IMR-90 (cell line): ENCODE results near the gene TTYH3. TPM values are rescaled to one million over a fixed set of nuclear protein-coding genes. Genes with fewer than 3 reads are reported as not detected.
A peak's percentile ranks its signal among the peaks of the same experiment; 100 is the strongest.

ENCODE experiments used
- ATAC-seq: fragments of 200-7000 bp; cut with Tn5 transposase; 2 replicates; pipeline ENCODE4 v1.9.1; 2020; ENCODE audit warnings: low read depth, mild to moderate bottlenecking, moderate library complexity
- BruUV-seq: library from RNA; stranded (reverse); fragments of 400-500 nt; replicated peaks from 2 replicates; lab custom pipeline; 2021; lab: Mats Ljungman, UMichigan
- CTCF ChIA-PET: fragments of 300-600 bp; formaldehyde crosslinking; extraction: SDS; loops from one replicate; lab custom pipeline; 2021; ENCODE audit warnings: antibody characterized with exemption; lab: Yijun Ruan, JAX
- POLR2A ChIA-PET: fragments of 300-600 bp; sonication (Branson Sonifier 250); formaldehyde crosslinking; loops from one replicate; lab custom pipeline; 2022; ENCODE audit warnings: antibody characterized with exemption; ENCODE audit not compliant: unreplicated experiment; lab: Charles Lee
- DNase-seq: peaks from one replicate; pipeline ENCODE4 v3.0.0; 2013
- H2AFZ ChIP-seq: replicated peaks from 2 replicates; pipeline ENCODE3; 2013; ENCODE audit warnings: low read length, mild to moderate bottlenecking; ENCODE audit not compliant: poor library complexity
- H2AK5ac ChIP-seq: 2 replicates; pipeline ENCODE4 v1.6.1; 2013; ENCODE audit warnings: low read depth, low read length, inconsistent platforms
- H2AK9ac ChIP-seq: replicated peaks from 2 replicates; pipeline ENCODE3; 2013; ENCODE audit warnings: mild to moderate bottlenecking, low read depth, low read length, moderate library complexity; ENCODE audit not compliant: poor library complexity
- H2BK120ac ChIP-seq: 2 replicates; pipeline ENCODE4 v1.6.1; 2013; ENCODE audit warnings: low read depth, low read length, inconsistent platforms
- H2BK15ac ChIP-seq: 3 replicates; pipeline ENCODE4 v1.6.1; 2013; ENCODE audit warnings: low read depth, low read length, inconsistent platforms
- H2BK20ac ChIP-seq: 2 replicates; pipeline ENCODE4 v1.6.1; 2013; ENCODE audit warnings: low read depth, mild to moderate bottlenecking, inconsistent platforms, low read length, moderate library complexity
- H2BK5ac ChIP-seq: 2 replicates; pipeline ENCODE4 v1.6.1; 2013; ENCODE audit warnings: mild to moderate bottlenecking, low read depth, low read length, inconsistent platforms; ENCODE audit not compliant: poor library complexity, severe bottlenecking
- H3K14ac ChIP-seq: replicated peaks from 2 replicates; pipeline ENCODE4 v1.6.1; 2013; ENCODE audit warnings: low read depth, low read length, inconsistent platforms
- H3K18ac ChIP-seq: 2 replicates; pipeline ENCODE4 v1.6.1; 2013; ENCODE audit warnings: low read depth, low read length, control low read depth
- H3K23ac ChIP-seq: 2 replicates; pipeline ENCODE4 v1.6.1; 2013; ENCODE audit warnings: low read depth, low read length, inconsistent platforms
- H3K27ac ChIP-seq: 2 replicates; pipeline ENCODE4 v1.5.1; 2013; ENCODE audit warnings: mild to moderate bottlenecking, control low read depth, low read length; ENCODE audit not compliant: insufficient read depth
- H3K27me3 ChIP-seq: 2 replicates; pipeline ENCODE4 v1.6.1; 2013; ENCODE audit warnings: low read length; ENCODE audit not compliant: control insufficient read depth, insufficient read depth
- H3K36me3 ChIP-seq: 2 replicates; pipeline ENCODE4 v1.6.1; 2013; ENCODE audit warnings: low read length, mixed read lengths; ENCODE audit not compliant: control insufficient read depth, insufficient read depth
- H3K4ac ChIP-seq: 2 replicates; pipeline ENCODE4 v1.6.1; 2013; ENCODE audit warnings: low read depth, low read length, inconsistent platforms
- H3K4me1 ChIP-seq: 2 replicates; pipeline ENCODE4 v1.6.1; 2013; ENCODE audit warnings: low read length, mixed read lengths; ENCODE audit not compliant: control insufficient read depth, insufficient read depth
- H3K4me2 ChIP-seq: 2 replicates; pipeline ENCODE4 v1.6.1; 2013; ENCODE audit warnings: low read depth, mild to moderate bottlenecking, control low read depth, low read length, moderate library complexity
- H3K4me3 ChIP-seq: 2 replicates; pipeline ENCODE4 v1.5.1; 2013; ENCODE audit warnings: low read depth, mild to moderate bottlenecking, control low read depth, low read length, moderate library complexity; ENCODE audit not compliant: insufficient read depth
- H3K56ac ChIP-seq: 2 replicates; pipeline ENCODE4 v1.6.1; 2013; ENCODE audit warnings: low read length, inconsistent platforms; ENCODE audit not compliant: insufficient read depth; ENCODE audit errors: extremely low read depth
- H3K79me1 ChIP-seq, 2 experiments: 2 replicates each; pipeline ENCODE4 v1.6.1; 2013; ENCODE audit warnings: low read length in 2 of 2, inconsistent platforms in 1 of 2, low read depth in 1 of 2
- H3K9ac ChIP-seq: 2 replicates; pipeline ENCODE4 v1.6.1; 2013; ENCODE audit warnings: low read depth, low read length, control low read depth
- H3K9me1 ChIP-seq: 2 replicates; pipeline ENCODE4 v1.6.1; 2013; ENCODE audit warnings: low read length, inconsistent platforms; ENCODE audit not compliant: insufficient read depth
- H3K9me3 ChIP-seq: 2 replicates; pipeline ENCODE4 v1.6.1; 2013; ENCODE audit warnings: low read length; ENCODE audit not compliant: control insufficient read depth, insufficient read depth
- H4K20me1 ChIP-seq: 2 replicates; pipeline ENCODE4 v1.6.1; 2013; ENCODE audit warnings: low read length, inconsistent platforms; ENCODE audit not compliant: insufficient read depth
- H4K5ac ChIP-seq: 2 replicates; pipeline ENCODE4 v1.6.1; 2013; ENCODE audit warnings: mild to moderate bottlenecking, low read depth, low read length, control low read depth
- H4K8ac ChIP-seq, 2 experiments: 2 replicates each; pipeline ENCODE4 v1.6.1; 2013; ENCODE audit warnings: low read depth in 2 of 2, low read length in 2 of 2, control low read depth in 1 of 2, inconsistent platforms in 1 of 2
- H4K91ac ChIP-seq: 2 replicates; pipeline ENCODE4 v1.6.1; 2013; ENCODE audit warnings: low read depth, low read length, inconsistent platforms; ENCODE audit not compliant: insufficient read depth
- BHLHE40 ChIP-seq: fragments of 150-350 bp; IDR thresholded peaks from 2 replicates; pipeline ENCODE4 v1.6.1; 2016; ENCODE audit warnings: mild to moderate bottlenecking, low read depth, low read length
- CTCF ChIP-seq: conservative IDR thresholded peaks from 2 replicates; pipeline ENCODE4 v1.5.1; 2012; ENCODE audit warnings: mild to moderate bottlenecking, low read depth, low read length, improper control_type of control experiment
- ELK1 ChIP-seq: fragments of 150-350 bp; IDR thresholded peaks from 2 replicates; pipeline ENCODE4 v1.6.1; 2016; ENCODE audit warnings: low read depth, mild to moderate bottlenecking, low read length, moderate library complexity, borderline replicate concordance
- MAFK ChIP-seq: IDR thresholded peaks from 2 replicates; pipeline ENCODE4 v1.6.1; 2012; ENCODE audit warnings: low read depth, low read length, improper control_type of control experiment
- NFE2L2 ChIP-seq: fragments of 150-350 bp; IDR thresholded peaks from 2 replicates; pipeline ENCODE4 v1.6.1; 2016; ENCODE audit warnings: low read depth, mild to moderate bottlenecking, low read length
- RFX5 ChIP-seq: IDR thresholded peaks from 2 replicates; pipeline ENCODE4 v1.8.0; 2012; ENCODE audit warnings: low read depth, mild to moderate bottlenecking, low read length, moderate library complexity
- SMC3 ChIP-seq: fragments of 150-350 bp; IDR thresholded peaks from 2 replicates; pipeline ENCODE4 v1.6.1; 2016; ENCODE audit warnings: low read depth, mild to moderate bottlenecking, antibody characterized with exemption, low read length, moderate library complexity
- USF2 ChIP-seq: fragments of 150-350 bp; IDR thresholded peaks from 2 replicates; pipeline ENCODE4 v1.6.1; 2017; ENCODE audit warnings: mild to moderate bottlenecking, antibody characterized with exemption, low read length, low read depth
- WGBS, 2 experiments: methylation state at CpG; one replicate each; pipeline versions ENCODE4 v1.1.5 to v1.1.7; 2013; ENCODE audit warnings: missing lambda C conversion rate in 2 of 2; ENCODE audit not compliant: insufficient read length in 1 of 2; ENCODE audit errors: extremely low coverage in 2 of 2; 5-methylcytosine and 5-hydroxymethylcytosine counted together
- dilution Hi-C: fragments of 300-500 bp; cut with HindIII; formaldehyde crosslinking; loops from one replicate; pipeline ENCODE4 v1.14.3; 2018; ENCODE audit warnings: low sequenced_read_pairs; ENCODE audit not compliant: unreplicated experiment
- in situ Hi-C: fragments of 300-500 bp; cut with MboI; formaldehyde crosslinking; loops from 3 replicates; pipeline ENCODE4 v1.14.3; 2019; ENCODE audit warnings: low sequenced_read_pairs, inconsistent platforms, mixed read lengths
- intact Hi-C: fragments of 100-400 bp; cut with micrococcal nuclease; formaldehyde crosslinking; loops from 2 replicates; pipeline ENCODE4 v1.10.0; 2022
- polyA plus RNA-seq, 3 experiments: library from polyadenylated mRNA; depleted of rRNA; stranded (reverse); fragments of >200 nt; gene quantifications; 2 replicates each; pipeline ENCODE4 v1.2.3, GENCODE V29; 2012; ENCODE audit warnings: low replicate concordance in 1 of 3
- total RNA-seq: library from RNA; depleted of rRNA; stranded (reverse); fragments of >200 nt; gene quantifications from 2 replicates; pipeline ENCODE4 v1.2.3, GENCODE V29; 2012

TTYH3 gene
- total and polyA plus RNA-seq, 2 of the 4 experiments (the other 2 are of a cell fraction): 5.6 to 82.6 TPM

GRCh38 chr7:2707481-2707880 is 75.7 kb downstream of the TTYH3 start:
- no peak overlapping the region for H3K23ac ChIP-seq
- WGBS, 2 experiments: 81% methylated on average over 3 of the region's 8 CpGs; no CpG with 5 or more reads in 1 of the 2 experiments
- H3K4me3 ChIP-seq: no peak overlapping the region
- no peak overlapping the region for H4K5ac ChIP-seq
- H3K9ac ChIP-seq: no peak overlapping the region
- in situ Hi-C loops (no loop called here), intact Hi-C loops (no loop called here), dilution Hi-C loops (no loop called here)
- no peak overlapping the region for H4K8ac ChIP-seq
- no peak overlapping the region for H2BK15ac ChIP-seq
- CTCF ChIA-PET: interaction anchor here (1.0 kb wide), 1 partner anchor 140 kb away, joined by 4 read pairs; no protein-coding TSS in a partner anchor
- H3K79me1 ChIP-seq: no peaks in the 10 kb centered on the region
- H2AK5ac ChIP-seq: no peak overlapping the region
- H2BK5ac ChIP-seq: no peak overlapping the region
- peaks cover 4% of the 10 kb centered on the region; the same call in 1 of the 2 replicates for H3K9me3 ChIP-seq
- no peak for TF ChIP-seq NFE2L2
- no peak for TF ChIP-seq CTCF
- TF ChIP-seq MAFK: no peak
- TF ChIP-seq BHLHE40: no peak
- TF ChIP-seq SMC3: no peak
- TF ChIP-seq USF2: no peak
- TF ChIP-seq ELK1: no peak
- TF ChIP-seq RFX5: no peak
- no peak overlapping the region for H4K91ac ChIP-seq
- H3K18ac ChIP-seq: no peak overlapping the region
- H2AK9ac ChIP-seq: no peak overlapping the region
- H3K9me1 ChIP-seq: no peaks in the 10 kb centered on the region
- H3K27me3 ChIP-seq: no peaks in the 10 kb centered on the region
- H2AFZ ChIP-seq: peak overlapping the region; percentile 6
- no peak overlapping the region for H2BK120ac ChIP-seq
- ATAC-seq (no peak), DNase-seq (no peak)
- POLR2A ChIA-PET: no interaction called here
- H4K20me1 ChIP-seq: no peaks in the 10 kb centered on the region; the same call in 1 of the 2 replicates
- no peak overlapping the region for H3K14ac ChIP-seq
- no peaks in the 10 kb centered on the region for H3K4me1 ChIP-seq
- no peak overlapping the region for H3K56ac ChIP-seq
- H2BK20ac ChIP-seq: no peak overlapping the region
- BruUV-seq: no TSS peak
- no peak overlapping the region for H3K4ac ChIP-seq
- peaks cover 3% of the 10 kb centered on the region for H3K36me3 ChIP-seq
- no peak overlapping the region for H3K27ac ChIP-seq
- H3K4me2 ChIP-seq: no peak overlapping the region
